Measurements from ENCODE around the gene FOXK1.
"Not testable (repeated sequence)": the region's sequence is repeated elsewhere in the genome, so short reads cannot be mapped to it uniquely, and the experiment has no call there.

DNA sequence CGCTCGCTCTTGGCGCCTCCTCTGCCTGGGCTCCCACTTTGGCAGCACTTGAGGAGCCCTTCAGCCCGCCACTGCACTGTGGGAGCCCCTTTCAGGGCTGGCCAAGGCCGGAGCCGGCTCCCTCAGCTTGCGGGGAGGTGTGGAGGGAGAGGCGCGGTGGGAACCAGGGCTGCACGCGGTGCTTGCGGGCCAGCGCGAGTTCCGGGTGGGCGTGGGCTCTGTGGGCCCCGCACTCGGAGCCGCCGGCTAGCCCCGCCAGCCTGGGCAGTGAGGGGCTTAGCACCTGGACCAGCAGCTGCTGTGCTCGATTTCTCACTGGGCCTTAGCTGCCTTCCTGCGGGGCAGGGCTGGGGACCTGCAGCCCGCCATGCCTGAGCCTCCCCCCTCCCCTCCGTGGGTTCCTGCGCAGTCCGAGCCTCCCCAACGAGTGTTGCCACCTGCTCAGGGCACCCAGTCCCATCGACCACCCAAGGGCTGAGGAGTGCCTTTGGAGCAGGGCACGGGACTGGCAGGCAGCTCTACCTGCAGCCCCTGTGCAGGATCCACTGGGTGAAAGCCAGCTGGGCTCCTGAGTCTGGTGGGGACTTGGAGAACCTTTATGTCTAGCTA lies 111.4 kb downstream of the FOXK1 start:
- TF ChIP-seq, protein P1, sequence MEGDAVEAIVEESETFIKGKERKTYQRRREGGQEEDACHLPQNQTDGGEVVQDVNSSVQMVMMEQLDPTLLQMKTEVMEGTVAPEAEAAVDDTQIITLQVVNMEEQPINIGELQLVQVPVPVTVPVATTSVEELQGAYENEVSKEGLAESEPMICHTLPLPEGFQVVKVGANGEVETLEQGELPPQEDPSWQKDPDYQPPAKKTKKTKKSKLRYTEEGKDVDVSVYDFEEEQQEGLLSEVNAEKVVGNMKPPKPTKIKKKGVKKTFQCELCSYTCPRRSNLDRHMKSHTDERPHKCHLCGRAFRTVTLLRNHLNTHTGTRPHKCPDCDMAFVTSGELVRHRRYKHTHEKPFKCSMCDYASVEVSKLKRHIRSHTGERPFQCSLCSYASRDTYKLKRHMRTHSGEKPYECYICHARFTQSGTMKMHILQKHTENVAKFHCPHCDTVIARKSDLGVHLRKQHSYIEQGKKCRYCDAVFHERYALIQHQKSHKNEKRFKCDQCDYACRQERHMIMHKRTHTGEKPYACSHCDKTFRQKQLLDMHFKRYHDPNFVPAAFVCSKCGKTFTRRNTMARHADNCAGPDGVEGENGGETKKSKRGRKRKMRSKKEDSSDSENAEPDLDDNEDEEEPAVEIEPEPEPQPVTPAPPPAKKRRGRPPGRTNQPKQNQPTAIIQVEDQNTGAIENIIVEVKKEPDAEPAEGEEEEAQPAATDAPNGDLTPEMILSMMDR (conservative IDR thresholded peaks at IDR 0.05 in 1 of 2, IDR thresholded peaks at IDR 0.05 in 1 of 2; ENCODE audit: low read depth in 1 of 2, low read length in 2 of 2) = not testable (repeated sequence)
- not testable (repeated sequence) for TF ChIP-seq EZH2 (IDR thresholded peaks at IDR 0.05; ENCODE audit: low read length, missing control alignments)

Data from fibroblast of lung (primary cell).